HepG2 (cell line): ENCODE measurements around the gene EEF2. TPM values are rescaled to one million over a fixed set of nuclear protein-coding genes. Genes with fewer than 3 reads are reported as not detected.

Source experiments
- ARID4A ChIP-seq: sonication (generic); formaldehyde crosslinking; IDR thresholded peaks from 2 replicates; pipeline ENCODE4 v1.5.0; 2020; ENCODE audit warnings: mild to moderate bottlenecking, missing genetic modification reagents, borderline replicate concordance
- CEBPG ChIP-seq: IDR thresholded peaks from 2 replicates; pipeline ENCODE4 v1.6.1; 2016
- FOXA3 ChIP-seq: IDR thresholded peaks from 2 replicates; pipeline ENCODE4 v1.6.1; 2016; ENCODE audit warnings: missing genetic modification reagents, missing compliant biosample characterization
- FOXJ3 ChIP-seq: sonication (generic); formaldehyde crosslinking; IDR thresholded peaks from 2 replicates; pipeline ENCODE4 v1.4.0; 2020; ENCODE audit warnings: missing genetic modification reagents, mild to moderate bottlenecking, borderline replicate concordance
- GTF3A ChIP-seq: sonication (generic); formaldehyde crosslinking; conservative IDR thresholded peaks from 2 replicates; pipeline ENCODE4 v1.4.0; 2020; ENCODE audit warnings: mild to moderate bottlenecking, missing genetic modification reagents
- HINFP ChIP-seq: sonication (generic); formaldehyde crosslinking; IDR thresholded peaks from 2 replicates; pipeline ENCODE4 v1.4.0; 2020; ENCODE audit warnings: low read depth, mild to moderate bottlenecking, missing genetic modification reagents
- MLX ChIP-seq: IDR thresholded peaks from 2 replicates; pipeline ENCODE4 v1.6.1; 2016
- POLR2AphosphoS2 ChIP-seq: IDR thresholded peaks from 2 replicates; pipeline ENCODE4 v1.6.1; 2011; ENCODE audit warnings: low read depth, low read length, improper control_type of control experiment
- RELA ChIP-seq: sonication (generic); formaldehyde crosslinking; IDR thresholded peaks from 2 replicates; pipeline ENCODE4 v1.4.0; 2020; ENCODE audit warnings: missing genetic modification reagents
- RORA ChIP-seq: sonication (generic); formaldehyde crosslinking; IDR thresholded peaks from 2 replicates; pipeline ENCODE4 v1.5.0; 2020; ENCODE audit warnings: mild to moderate bottlenecking, missing genetic modification reagents, moderate library complexity
- SMAD9 ChIP-seq: sonication (generic); formaldehyde crosslinking; IDR thresholded peaks from 2 replicates; pipeline ENCODE4 v1.5.1; 2020; ENCODE audit warnings: mild to moderate bottlenecking, missing genetic modification reagents
- SMC3 ChIP-seq: IDR thresholded peaks from 2 replicates; pipeline ENCODE4 v1.6.1; 2011; ENCODE audit warnings: low read length, improper control_type of control experiment
- TSC22D2 ChIP-seq: sonication (generic); formaldehyde crosslinking; IDR thresholded peaks from 2 replicates; pipeline ENCODE4 v1.5.1; 2020; ENCODE audit warnings: missing genetic modification reagents, mild to moderate bottlenecking, borderline replicate concordance
- ZBTB46 ChIP-seq: sonication (generic); formaldehyde crosslinking; IDR thresholded peaks from 2 replicates; pipeline ENCODE4 v1.4.0; 2020; ENCODE audit warnings: mild to moderate bottlenecking, missing genetic modification reagents, borderline replicate concordance
- ZNF263 ChIP-seq: sonication (generic); formaldehyde crosslinking; IDR thresholded peaks from 2 replicates; pipeline ENCODE4 v1.4.0; 2020; ENCODE audit warnings: missing genetic modification reagents
- ZNF333 ChIP-seq: sonication (generic); formaldehyde crosslinking; IDR thresholded peaks from 2 replicates; pipeline ENCODE4 v1.4.0; 2020; ENCODE audit warnings: mild to moderate bottlenecking, missing genetic modification reagents, borderline replicate concordance
- ZNF674 ChIP-seq: sonication (generic); formaldehyde crosslinking; IDR thresholded peaks from 2 replicates; pipeline ENCODE4 v1.5.0; 2020; ENCODE audit warnings: low read depth, mild to moderate bottlenecking, missing genetic modification reagents
- ZNF800 ChIP-seq: sonication (generic); formaldehyde crosslinking; IDR thresholded peaks from 2 replicates; pipeline ENCODE4 v1.4.0; 2020; ENCODE audit warnings: missing genetic modification reagents
- ZSCAN31 ChIP-seq: sonication (generic); formaldehyde crosslinking; IDR thresholded peaks from 2 replicates; pipeline ENCODE4 v1.5.0; 2020; ENCODE audit warnings: low read depth, mild to moderate bottlenecking, missing genetic modification reagents
- polyA plus RNA-seq, 8 experiments: library from polyadenylated mRNA; depleted of rRNA in 3 of 8; stranded (reverse) in 7 of 8; unstranded in 1 of 8; fragments of >200 nt; fragmentation: Illumina TruSeq in 4 of 8; extraction: Trizol in 4 of 8; gene quantifications; 2 replicates each; pipeline versions ENCODE4 v1.2.1 to v1.2.3, GENCODE V29; 2011 to 2016; ENCODE audit warnings: low read depth in 4 of 8, missing spikeins in 1 of 8, mixed read lengths in 1 of 8; ENCODE audit not compliant: insufficient read depth in 1 of 8
- total RNA-seq, 5 experiments: library from RNA; depleted of rRNA; stranded (reverse); fragments of >200 nt; fragmentation: Illumina TruSeq; extraction: Trizol; gene quantifications; 2 replicates each; pipeline ENCODE4 v1.2.3, GENCODE V29; 2016; ENCODE audit warnings: low read depth in 1 of 5

Gene EEF2
- total and polyA plus RNA-seq, 2 of the 13 experiments (the other 11 are each of a cell fraction or from before 2014, with no cell fraction given): 1,441 to 1,777 TPM

GRCh38 chr19:3970808-3971598 is 14.3 kb downstream of the EEF2 start, which contains the start of gene DAPK3 (continued):
- TF ChIP-seq SMC3: no peak
- peak; percentile 85; the same call in 1 of the 2 replicates for TF ChIP-seq TSC22D2 (CRISPR knock-in tag)
- no peak for TF ChIP-seq ZNF674 (CRISPR knock-in tag)
- no peak; the same call in 1 of the 2 replicates for TF ChIP-seq FOXJ3 (CRISPR knock-in tag)
- no peak for TF ChIP-seq ZBTB46 (CRISPR knock-in tag)
- TF ChIP-seq SMAD9 (CRISPR knock-in tag): no peak
- TF ChIP-seq HINFP (CRISPR knock-in tag): no peak
- peak; percentile 99 for TF ChIP-seq POLR2AphosphoS2
- TF ChIP-seq CEBPG (CRISPR knock-in tag): no peak
- no peak for TF ChIP-seq FOXA3 (CRISPR knock-in tag)
- 0 out of 2 replicates have a peak, but pooled peaks have one; percentile 56 for TF ChIP-seq ZSCAN31 (CRISPR knock-in tag)
- no peak for TF ChIP-seq MLX (CRISPR knock-in tag)
- TF ChIP-seq GTF3A (CRISPR knock-in tag): no peak
- TF ChIP-seq RORA (CRISPR knock-in tag): no peak
- peak; percentile 74; the same call in 1 of the 2 replicates for TF ChIP-seq ARID4A (CRISPR knock-in tag)
- no peak for TF ChIP-seq ZNF333 (CRISPR knock-in tag)
- TF ChIP-seq ZNF263 (CRISPR knock-in tag): peak; percentile 77
- TF ChIP-seq ZNF800 (CRISPR knock-in tag): no peak
- TF ChIP-seq RELA: no peak
